GM19043 (cell line): Measurements from ENCODE around the gene IQSEC3.
"Not testable (repeated sequence)": the region's sequence is repeated elsewhere in the genome, so short reads cannot be mapped to it uniquely, and the experiment has no call there.

Experiments
- ATAC-seq: cut with Tn5 transposase; IDR thresholded peaks from one replicate; pipeline ENCODE4 v1.9.1; 2021; ENCODE audit warnings: low read depth; ENCODE audit not compliant: unreplicated experiment

IQSEC3 gene

GRCh38 chr12:77769-78383, 11.3 kb downstream of the IQSEC3 start:
- not testable (repeated sequence) for ATAC-seq

DNA sequence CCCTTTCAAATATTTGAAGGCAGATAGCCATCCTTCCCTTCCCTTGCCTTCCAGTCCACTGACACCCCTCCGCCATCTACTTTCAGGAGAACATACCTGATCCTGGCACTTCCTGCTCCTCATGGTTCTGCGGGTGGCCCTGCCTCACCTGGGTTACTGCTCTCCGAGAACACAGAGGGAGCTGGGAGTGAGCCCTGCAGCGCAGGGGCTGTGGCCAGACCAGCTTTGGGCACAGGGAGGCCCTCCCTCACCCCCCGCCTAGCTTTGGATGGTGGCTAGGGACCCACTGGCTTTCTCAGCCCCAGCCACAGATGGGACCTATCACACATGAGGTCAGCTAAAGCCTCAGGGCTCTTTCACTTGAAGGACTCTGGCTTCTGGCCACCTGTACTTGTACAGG, 12.4 kb downstream of the IQSEC3 start:
- no peak for ATAC-seq

DNA sequence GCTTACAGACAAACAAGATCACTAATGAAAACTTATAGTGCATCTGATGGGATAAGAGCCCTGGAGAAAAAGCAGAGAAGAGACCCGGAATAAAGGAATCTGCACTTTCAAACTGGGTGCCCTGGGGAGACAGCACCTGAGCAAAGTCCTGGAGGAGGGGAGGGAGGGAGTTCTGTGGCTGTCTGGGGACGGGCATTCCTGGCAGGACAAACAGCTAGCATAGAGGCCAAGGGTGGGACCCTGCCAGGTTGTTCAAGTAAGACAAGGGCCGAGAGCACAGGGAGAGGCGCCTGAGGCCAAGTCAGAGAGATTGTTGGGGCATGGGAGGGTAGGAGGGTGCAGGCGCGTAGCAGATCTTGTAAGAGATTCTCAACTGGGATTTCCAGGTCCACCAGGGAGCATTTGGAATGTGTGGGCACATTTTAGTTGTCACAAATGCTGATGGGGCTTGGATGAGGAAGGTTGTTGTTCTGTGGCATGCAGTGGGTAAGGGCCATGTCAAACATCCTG, 14.2 kb downstream of the IQSEC3 start:
- ATAC-seq = no peak

- ATAC-seq = no peak
Observed at GRCh38 chr12:82740-83139, 16.2 kb downstream of the IQSEC3 start.

DNA sequence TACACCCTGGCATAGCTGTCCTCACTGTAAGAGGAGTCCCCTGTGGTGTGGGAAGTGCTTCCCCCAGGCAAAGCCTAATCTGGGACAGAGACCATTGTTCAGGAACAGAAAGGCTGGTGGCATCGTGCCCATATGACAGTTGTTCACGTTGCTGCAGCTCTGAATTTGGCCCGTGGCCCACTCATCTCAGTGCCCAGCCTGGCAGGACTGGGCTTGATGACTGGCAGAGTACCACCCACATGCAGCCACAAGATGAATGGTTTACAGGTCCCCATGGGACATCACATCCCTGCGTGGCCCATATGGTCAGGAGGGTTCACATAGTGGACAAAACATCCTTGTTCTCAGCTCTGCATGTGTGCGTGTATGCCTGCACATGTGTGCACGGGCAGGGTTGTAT, 17.5 kb downstream of the IQSEC3 start:
- ATAC-seq = no peak

GRCh38 chr12:85191-85666, 18.7 kb downstream of the IQSEC3 start:
- no peak for ATAC-seq

DNA sequence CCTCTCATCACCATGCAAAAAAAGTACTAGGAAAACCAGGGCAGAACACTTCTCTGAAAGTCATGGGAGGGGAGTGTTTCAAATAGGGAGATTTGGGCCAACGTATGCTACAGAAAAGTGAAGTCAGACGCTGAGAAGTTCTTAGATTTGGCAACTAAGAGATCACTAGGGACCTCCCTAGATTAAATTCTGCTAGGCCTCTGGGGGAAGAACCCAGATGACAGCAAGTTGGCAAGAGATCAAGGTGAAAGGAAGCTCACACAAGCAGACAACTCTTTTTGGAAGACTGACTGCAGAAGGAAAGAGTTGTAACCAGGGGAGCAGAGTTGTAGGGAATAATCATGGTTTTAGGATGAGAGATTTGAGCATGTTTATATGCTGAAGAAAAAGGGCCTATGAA, 20.7 kb downstream of the IQSEC3 start:
- ATAC-seq = no peak

DNA sequence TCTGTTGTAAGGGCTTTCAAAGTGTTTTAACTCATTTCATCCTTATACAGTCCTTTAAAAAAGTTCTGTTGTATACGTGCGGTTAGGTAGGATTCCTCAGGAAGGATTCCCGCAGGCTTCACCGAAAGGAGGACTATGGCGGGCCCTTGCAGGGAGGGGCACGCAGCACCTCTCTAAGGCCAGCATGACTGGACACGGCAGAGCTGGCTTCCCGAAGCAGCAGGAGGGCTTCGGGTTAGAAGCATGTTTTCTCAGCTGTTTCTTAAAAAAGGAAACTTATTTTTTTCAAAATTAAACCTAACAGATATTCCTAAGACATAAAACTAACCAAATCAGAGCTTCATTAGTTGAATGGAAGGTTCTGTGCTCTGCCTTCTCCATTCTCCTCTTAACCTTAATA, 21.3 kb downstream of the IQSEC3 start:
- ATAC-seq = no peak

DNA sequence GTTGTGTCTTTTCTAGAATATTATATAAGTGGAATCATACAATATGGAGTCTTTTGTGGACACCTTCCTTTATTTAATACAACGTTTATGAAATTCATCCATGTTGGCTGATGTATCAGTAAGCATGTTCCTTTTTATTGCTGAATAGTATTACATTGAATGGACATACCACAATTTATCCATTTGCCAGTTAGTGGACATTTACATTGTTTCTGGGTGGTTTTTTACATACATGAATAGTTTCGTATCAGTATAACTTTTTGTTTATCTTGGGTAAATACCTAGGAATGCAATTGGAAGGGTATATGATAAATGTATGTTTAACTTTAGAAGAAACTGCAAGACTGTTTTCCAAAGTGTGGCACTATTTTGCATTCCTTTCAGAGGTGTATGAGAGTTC, 23.1 kb downstream of the IQSEC3 start:
- no peak for ATAC-seq

GRCh38 chr12:91213-91612, 24.6 kb downstream of the IQSEC3 start:
- ATAC-seq = no peak

DNA sequence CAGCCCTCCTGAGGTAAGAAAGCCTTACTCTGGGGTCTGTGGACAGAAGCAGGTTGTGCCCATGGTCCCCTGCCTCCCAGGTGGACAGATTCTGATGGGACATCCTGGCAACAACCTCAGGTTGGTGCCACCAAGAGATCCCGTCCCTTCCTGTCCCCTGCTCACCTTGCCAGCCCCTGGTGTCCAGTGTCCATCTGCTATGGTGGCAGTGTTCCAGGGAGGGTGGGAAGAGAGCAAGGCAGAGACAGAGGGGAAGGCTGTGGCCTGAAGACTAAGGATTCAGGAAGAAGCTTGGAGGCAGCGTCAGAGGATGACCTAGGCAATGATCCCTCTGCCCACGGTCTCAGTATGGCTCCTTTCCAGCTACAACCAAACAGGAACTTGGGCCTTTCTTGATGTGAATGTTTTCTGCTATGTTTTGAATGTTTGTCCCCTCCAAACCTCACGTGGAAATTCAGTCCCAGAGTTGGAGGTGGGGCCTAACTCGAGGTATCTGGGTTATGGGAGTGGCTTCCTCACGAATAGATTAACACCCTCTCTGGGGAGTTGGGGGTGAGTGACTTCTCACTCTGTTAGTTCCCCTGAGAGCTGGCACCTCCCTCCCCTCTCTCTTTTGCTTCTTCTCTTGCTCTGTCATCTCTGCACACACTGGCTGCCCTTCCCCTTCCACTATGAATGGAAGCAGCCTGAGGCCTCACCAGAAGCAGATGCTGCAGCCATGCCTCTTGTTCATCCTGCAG, 26.9 kb downstream of the IQSEC3 start:
- no peak for ATAC-seq

GRCh38 chr12:96543-96942, 30.0 kb downstream of the IQSEC3 start:
- ATAC-seq = no peak

- no peak for ATAC-seq
Observed at GRCh38 chr12:98924-99352, 32.4 kb downstream of the IQSEC3 start.

DNA sequence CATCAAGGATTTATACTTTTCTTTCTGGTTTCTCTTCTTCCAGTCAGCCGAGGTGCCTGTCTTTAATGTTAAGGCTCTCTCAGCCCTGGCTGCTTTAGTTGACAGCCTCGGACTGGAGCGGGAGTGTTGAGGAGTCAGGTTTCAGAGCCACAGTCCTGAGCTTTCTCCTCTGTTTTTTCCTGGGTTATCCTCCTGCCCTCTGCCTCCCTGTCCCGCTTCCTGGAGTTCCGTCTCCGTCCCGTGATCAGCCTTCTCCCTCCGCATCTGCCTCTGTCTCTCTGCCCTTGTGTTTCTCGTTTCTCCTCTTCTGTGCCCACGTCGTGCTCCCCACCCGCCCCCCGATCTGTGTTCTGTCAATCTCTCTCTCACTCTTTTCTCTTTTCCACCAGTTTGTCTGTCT, 33.0 kb downstream of the IQSEC3 start:
- no peak for ATAC-seq

GRCh38 chr12:101969-102878, 35.7 kb downstream of the IQSEC3 start:
- no peak for ATAC-seq

- no peak for ATAC-seq
Observed at GRCh38 chr12:102879-103168, 36.3 kb downstream of the IQSEC3 start.

- ATAC-seq = no peak
Observed at GRCh38 chr12:103169-103981, 36.8 kb downstream of the IQSEC3 start.

- ATAC-seq = no peak
Observed at GRCh38 chr12:104551-105081, 38.0 kb downstream of the IQSEC3 start.

GRCh38 chr12:105696-106095, 39.1 kb downstream of the IQSEC3 start:
- no peak for ATAC-seq

GRCh38 chr12:106118-106591, 39.6 kb downstream of the IQSEC3 start:
- ATAC-seq = peak; percentile 97
